ENCODE data around the gene NPTXR. TPM values are rescaled to one million over a fixed set of nuclear protein-coding genes. Genes with fewer than 3 reads are reported as not detected.

The NPTXR gene
- total RNA-seq, 4 donors from 2014 or later, result 2.0 to 5.3 (median 3.6) TPM

DNA sequence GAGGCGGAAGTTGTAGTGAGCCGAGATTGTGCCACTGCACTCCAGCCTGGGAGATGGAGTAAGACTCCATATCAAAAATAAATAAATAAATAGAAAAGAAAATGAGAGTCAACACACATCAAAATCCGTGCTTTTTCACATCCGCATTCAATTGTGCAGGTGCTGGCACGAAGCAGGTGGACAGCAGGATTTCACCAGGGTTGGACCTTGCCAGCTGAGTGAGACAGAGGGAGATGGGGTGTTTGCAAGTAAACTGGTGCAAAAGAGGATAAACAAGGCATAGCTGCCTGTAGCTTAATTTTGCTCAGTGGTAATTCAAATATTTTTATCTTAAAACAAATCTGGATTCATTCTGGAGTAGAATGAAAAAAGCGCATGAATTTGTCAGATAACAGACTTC, 26.6 kb downstream of the NPTXR start:
- TF ChIP-seq CTCF (IDR thresholded peaks at IDR 0.05; ENCODE audit: low read depth), result no peak

GRCh38 chr22:38815842-38816241, 28.0 kb downstream of the NPTXR start:
- no peak for TF ChIP-seq CTCF (IDR thresholded peaks at IDR 0.05; ENCODE audit: low read depth)

- no peak for TF ChIP-seq CTCF (IDR thresholded peaks at IDR 0.05; ENCODE audit: low read depth)
Measured at GRCh38 chr22:38811241-38811640, 32.6 kb downstream of the NPTXR start.

GRCh38 chr22:38802671-38803121, 41.1 kb downstream of the NPTXR start:
- TF ChIP-seq CTCF (IDR thresholded peaks at IDR 0.05; ENCODE audit: low read depth), result no peak

GRCh38 chr22:38799265-38800002, 44.4 kb downstream of the NPTXR start:
- TF ChIP-seq CTCF (IDR thresholded peaks at IDR 0.05; ENCODE audit: low read depth), result no peak

- no peak for TF ChIP-seq CTCF (IDR thresholded peaks at IDR 0.05; ENCODE audit: low read depth)
Measured at GRCh38 chr22:38798496-38798895, 45.3 kb downstream of the NPTXR start.

DNA sequence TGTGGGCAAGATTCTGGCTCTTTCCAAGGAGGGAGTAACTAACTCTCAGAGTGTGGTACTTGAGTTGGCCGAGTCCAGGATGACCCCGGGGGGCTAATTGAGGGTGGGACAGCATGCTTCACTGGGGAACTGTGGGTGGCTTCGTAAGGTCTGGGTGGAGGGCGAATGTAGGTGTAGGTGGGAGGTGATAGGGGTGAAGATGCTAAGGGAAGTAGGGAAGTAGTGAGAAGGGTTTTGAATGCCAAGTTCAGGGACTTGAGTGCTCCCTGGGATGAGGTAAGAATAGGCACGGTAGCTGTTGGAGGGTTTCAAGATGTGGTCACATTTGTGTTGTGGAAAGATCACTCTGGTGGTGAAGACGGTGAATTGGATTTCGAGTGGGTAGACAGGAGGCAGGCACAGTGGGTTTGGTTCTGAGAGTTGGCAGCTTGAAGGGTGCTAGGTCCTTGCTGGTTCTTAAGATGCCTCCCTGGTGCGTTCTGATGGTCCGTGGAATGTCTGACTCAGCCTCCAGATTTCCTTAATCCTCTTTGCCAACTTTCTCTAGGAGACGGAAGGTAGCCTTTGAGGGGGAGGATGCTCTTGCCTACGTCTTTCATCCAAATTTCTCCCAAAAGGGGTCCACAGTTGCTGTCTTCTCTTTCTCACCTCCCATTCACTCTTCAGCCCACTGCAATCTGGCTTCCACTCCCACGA, 47.4 kb downstream of the NPTXR start:
- TF ChIP-seq CTCF (IDR thresholded peaks at IDR 0.05; ENCODE audit: low read depth), result no peak

Data from subcutaneous adipose tissue (tissue), 4 donors.